Activated gamma-delta T cell (primary cell): ENCODE data around the gene ARHGAP24.
"Not testable (repeated sequence)": the region's sequence is repeated elsewhere in the genome, so short reads cannot be mapped to it uniquely, and the experiment has no call there.

ENCODE experiments used
- DNase-seq: peaks from one replicate; lab custom pipeline; 2025; lab: John Stamatoyannopoulos, UW

Gene ARHGAP24

DNA sequence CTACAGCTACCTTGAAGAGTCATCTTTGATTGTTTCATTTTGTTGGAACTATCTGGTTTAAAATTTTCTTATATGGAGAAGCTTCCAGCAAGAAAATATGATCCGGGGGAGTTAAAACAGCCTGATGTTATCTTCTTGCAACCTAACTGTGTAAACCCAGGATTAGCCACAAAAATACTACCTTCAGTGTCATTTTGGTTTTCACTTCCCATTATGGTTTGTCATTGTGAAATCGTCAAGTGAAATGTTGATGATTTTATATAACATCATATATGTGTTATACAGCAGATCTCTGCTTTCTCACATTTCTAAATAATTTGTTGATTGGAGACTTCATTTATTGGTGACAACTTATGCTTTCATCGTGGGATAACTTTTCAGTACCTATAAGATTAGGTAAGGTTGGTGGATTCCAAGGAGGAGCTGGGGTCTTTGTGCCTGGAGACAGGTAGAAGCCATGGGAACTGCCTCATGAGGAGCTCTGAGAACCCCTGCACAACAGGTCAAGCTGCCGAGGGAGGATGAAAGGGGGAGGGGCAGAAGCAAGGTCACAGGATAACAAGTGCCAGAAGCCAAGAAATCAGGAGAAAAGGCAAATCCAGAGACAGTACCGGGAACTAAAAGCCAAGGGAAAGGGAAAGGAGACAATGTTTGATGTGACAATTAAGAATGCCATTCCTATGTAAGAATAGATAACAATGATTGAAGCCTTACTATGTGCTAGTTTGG, 7.2 kb downstream of the ARHGAP24 start:
- no peak for DNase-seq

DNA sequence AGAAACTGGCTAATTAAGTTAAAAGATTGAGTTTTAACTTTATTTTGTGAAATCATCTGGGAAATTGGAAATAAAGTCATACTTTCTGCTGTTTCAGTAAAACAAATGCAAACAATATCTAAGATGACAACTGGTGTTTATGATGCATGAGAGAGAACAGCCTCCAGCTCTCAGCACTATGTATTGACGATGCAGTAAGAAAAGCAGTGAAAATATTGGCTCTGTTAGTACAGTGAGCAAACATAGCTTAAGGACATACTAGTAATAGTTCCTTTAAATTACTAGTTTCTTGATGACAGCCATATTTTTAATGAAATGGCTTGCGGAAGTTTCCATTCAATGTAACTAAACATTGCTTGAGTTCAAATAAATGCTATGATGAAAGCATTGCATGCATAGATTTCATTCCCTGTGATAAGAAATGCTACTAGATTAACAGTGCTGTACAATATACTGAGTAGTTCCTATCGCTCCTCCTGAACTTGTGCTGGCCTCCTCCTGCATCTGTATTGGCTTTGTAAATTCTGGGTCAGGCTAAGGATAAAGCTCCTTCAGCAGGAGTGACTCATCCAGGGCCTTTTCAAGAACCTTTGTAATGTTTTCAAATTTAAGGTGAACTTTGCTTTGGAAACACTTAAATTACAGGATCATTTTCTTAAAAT, 11.6 kb downstream of the ARHGAP24 start:
- DNase-seq: no peak

DNA sequence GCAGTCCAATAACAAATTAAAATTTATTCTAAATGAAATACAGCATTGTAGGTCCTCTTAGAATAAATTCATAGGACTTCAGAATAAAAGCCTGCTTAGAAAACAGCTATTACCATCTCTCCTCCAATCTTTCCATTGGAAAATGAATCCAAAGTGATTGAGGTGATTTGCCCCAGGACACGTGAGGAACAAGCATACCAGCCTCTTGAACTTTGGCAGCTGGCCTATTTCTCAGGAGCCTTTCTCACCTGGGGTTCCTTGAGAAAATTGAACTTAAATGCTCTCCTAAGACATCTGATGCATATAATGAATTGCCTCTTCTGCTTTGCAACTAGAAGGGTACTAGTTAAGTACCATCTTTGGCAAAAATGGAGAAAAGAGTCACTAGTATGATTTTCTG, 13.5 kb downstream of the ARHGAP24 start:
- DNase-seq: no peak

DNA sequence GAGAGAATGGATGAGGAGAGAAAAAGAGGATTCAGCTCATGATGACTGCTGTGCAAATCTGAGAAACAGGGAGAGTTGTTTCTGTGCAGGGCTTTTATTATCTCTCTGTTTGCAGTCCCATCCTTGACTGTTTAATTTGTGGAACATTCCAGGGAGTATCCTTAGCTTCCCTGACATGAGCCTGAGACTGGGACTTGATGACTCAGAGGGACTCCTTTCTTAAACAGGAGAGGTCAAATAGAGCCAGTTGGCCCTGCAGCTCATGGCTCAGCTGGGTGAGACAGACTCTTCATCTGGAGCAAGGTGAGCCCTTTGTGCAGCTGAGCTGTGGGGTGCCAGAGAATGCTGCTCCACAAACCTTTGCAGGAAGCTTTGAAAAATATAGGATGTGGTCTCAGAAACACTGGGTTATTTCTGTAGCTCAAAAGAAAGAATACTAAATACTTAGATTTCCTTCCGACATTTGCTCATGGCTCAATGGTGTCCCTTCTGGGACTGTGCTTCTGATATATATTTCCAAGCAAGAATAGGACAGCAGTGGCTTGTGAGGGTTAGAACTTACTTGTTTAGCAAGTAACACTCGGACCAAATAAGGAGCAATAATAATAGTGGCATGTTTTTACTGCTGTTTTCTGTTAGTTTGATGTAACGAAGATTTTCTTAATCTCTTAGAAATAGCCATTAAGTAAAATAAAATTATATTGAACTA, 14.5 kb downstream of the ARHGAP24 start:
- no peak for DNase-seq

DNA sequence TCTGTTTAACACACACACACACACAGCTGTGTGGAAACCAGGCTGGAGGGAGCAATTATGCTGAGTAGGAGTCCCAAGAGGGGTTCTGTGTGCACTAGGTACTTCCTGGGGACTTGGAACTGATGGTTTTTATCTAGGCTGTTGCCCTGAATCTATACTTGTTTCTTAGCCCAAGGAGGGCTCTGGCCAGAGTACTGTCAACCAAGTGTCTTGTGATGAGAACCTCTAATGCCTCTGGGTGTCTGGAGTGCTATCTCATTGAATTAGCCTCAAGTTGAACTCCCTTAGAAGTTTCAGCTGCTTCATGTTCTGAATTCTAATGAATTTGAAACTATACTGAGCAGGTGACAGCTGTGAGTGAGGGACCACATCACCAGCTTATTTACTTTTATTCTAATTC, 16.6 kb downstream of the ARHGAP24 start:
- DNase-seq: no peak

DNA sequence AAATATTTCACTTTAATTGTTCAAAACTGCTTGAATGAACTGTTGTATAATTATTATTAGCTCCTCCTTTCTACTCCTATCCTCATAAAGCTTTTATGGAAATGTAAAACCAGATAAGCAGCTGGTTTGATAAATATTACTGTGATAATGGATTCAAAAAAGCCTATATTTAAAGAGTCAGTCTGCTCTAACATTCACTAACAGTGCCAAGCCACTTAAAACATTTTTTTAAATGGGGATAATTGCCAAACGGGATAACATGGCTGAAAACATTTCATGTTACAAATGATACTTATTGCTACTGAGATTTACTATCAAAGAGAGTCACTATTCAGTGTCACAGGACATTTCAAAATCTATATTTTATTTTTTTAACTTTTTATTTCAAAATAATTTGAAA, 17.4 kb downstream of the ARHGAP24 start:
- DNase-seq: no peak

DNA sequence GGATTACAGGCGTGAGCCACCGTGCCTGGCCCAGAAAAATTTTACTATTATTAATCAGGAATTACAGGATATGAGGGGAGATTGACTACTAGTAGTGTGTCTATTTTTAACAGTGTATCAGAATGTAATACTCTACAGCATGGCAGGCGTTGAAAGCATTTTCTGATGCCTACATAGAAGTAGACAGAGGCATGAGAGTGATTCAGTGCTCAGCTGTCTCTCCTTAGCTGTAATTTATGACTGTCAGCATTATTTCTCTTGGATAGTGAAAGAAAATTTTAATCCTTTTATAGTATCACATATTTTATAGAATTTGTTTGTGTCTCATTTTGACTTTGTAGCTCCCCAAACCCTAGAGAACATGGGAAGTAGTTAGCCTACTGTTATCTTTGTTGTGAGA, 20.7 kb downstream of the ARHGAP24 start:
- no peak for DNase-seq

DNA sequence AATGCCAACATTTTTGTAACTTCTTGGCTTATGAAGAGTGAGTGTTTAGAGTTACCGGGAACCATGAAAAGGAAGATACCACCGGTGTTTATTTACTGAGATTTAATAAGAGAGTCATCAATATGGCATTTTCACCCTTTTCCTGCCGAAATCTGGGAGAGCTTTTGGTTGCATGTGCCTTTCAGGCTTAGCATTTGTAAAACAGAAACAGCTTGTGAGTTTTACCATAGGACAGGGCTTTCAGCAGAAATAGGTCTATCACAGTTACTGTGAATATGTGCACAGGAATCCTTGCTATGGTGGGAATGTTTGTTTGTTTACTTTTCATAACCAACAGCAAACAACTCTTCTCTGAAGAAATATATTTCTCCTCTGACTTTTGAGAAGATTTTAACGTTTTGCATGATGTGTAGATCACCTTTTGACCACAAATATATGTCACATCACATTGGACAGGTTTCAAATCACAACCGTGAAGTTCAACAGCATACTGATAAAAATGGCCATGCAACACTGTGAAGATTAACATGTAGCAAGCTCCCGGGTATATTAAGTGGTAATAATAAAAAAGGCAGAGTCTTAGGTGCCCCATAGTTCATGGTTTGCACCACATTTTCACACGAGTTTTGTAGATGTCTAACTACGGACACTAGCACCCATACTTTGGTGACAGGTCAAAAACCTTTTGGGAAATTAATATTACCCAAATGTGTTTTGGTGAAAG, 21.3 kb downstream of the ARHGAP24 start:
- no peak for DNase-seq

DNA sequence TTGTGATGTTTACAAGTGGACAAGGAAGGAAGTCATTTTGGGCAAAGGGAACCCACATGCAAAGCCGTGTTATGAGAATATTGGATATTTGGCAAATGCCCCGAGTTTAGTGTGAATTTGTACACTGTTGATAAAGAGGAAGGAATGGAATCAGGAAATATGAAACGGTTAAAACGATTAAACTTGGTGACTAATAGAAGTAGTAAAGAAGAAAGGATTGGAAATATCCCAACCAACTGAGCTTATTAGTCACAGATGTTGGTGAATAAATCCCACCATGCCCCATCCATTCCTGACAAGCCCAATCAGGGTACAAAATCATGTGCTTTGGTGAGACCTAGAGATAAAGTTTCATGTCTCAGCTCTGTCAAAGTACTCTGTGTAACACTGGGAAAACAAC, 22.0 kb downstream of the ARHGAP24 start:
- DNase-seq: no peak

DNA sequence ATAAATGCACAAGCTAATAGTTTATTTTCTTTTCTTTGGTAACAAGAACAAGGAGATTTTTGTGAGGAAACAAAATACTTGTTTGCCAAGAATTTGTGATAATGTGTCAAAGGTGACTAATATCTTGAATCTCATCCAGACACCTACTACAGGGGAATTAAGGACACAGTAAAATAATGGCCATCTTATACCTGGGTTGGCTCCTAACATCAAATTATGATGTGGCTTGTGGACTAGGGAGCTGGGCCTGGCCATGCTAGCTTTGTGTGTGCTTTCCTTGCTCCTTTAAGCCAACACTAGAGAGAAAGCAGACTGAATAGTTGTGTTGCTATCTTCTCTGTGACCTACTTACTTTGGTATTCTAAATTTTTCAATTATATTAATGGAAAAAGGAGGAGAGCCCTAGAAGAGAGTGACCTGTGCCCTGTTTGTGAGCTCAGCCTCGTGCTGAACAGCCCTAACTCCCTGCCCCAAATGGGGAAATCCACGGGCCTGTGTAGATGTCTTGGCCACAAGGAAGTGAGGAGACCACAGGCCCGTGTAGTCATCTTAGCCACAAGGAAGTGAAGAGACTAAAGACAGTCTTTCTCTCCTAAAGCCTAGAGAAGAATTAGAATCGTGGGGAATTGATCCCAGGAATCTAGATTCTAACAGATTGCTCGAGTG, 23.3 kb downstream of the ARHGAP24 start:
- no peak for DNase-seq

DNA sequence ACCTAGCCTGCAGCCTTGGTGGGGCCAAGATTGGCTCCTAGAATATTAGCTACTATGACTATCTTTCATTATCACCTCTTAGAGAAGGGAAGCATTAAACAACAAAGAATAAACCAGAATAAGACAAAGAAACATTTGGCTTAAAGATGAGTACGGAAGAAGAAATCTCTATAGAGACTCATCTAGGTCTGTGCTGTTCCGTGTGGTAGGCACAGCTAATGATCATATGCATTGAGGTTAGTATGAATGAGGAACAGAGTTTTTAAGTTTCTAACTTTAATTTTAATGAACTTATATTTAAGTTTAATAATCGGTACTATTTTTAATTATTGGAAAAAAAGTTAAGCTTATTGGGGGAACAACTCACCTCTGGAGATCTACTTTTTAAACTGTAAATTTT, 24.6 kb downstream of the ARHGAP24 start:
- DNase-seq: no peak

DNA sequence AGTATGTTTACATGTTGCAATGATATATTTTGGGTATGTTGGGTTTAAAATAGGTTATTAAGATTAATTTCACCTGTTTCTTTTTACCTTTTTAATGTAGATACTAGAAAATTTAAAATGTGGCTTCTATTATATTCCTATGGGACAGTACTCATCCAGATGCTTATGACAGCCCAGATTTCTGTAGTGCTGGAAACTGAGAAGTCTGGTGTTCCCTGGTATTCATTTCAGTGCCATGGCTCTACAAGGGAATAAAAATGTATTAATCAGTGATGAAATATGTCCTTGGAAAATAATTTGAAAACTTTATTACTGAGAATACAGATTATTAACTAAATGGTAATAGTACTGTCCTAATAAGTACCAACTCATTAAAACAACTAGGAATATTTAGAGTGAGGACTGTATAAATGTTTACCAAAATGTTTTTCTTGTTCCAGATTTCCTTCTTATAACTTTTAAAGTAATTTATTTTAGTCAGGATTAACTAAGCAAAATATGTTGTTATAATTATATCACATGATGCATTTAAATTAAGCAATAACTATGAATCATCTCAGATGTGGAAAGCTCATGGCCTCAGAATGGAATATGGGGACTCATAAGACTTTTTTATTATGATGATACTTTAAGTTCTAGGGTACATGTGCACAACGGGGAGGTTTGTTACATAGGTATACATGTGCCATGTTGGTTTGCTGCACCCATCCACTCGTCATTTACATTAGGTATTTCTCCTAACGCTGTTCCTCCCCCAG, 25.3 kb downstream of the ARHGAP24 start:
- DNase-seq: no peak

DNA sequence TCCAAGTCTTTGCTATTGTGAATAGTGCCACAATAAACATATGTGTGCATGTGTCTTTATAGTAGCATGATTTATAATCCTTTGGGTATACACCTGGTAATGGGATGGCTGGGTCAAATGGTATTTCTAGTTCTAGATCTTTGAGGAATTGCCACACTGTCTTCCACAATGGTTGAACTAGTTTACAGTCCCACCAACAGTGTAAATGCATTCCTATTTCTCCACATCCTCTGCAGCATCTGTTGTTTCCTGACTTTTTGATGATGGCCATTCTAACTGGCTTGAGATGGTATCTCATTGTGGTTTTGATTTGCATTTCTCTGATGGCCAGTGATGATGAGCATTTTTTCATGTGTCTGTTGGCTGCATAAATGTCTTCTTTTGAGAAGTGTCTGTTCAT, 26.2 kb downstream of the ARHGAP24 start:
- DNase-seq: not testable (repeated sequence)

DNA sequence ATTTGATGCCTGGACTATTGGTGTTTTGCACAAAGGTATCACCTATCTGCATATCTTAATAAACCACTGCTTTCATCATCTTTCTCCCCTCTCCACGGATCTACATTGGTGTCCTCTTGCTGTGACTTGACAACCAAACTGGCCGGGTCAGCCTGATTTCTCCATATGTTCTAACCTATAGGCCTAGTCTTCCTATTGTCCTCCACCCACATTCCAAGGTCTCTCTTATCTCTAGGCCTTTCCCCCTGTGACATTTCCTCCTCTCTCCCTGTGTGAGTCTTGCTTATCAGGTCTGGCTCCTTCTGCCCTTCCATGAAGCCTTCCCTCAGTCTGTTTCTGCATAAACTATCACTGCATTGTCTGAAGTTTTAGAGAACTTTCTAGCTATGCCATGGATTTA, 33.7 kb downstream of the ARHGAP24 start:
- DNase-seq: no peak

DNA sequence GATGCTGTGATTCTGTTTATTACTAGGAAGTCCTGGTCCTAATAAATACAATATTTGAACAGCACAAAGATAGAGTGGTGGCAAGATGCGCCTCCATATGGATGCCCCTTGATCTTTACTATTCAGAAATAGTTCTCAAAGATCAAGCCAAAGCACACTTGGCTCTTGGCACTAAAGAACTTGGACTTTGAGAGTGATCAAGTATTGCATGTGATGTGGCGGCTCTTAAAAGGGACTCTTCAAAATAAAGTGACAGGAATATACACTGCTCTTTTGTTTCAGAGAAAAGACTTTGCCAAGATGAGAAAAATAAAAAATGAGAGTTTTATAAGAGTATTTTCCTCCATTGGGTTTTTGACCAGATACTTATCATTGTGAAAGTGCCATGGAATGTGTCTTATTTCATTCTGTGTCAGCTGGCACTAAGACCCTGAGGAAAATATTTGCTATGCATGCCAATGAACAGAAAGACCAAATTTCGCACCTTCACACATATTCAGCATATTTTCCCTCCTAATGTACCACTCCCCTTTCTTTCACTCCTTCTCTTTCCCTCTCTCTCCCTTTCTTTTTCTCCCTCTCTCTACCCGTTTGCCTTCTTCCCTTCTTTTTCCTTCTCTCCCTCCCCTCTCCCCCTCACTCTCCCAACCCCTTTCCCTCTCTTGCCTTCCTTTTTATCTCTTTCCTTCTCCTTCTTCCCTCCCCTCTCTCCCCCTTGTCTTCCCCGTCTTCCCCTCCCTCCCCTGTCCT, 35.1 kb downstream of the ARHGAP24 start:
- DNase-seq: no peak

DNA sequence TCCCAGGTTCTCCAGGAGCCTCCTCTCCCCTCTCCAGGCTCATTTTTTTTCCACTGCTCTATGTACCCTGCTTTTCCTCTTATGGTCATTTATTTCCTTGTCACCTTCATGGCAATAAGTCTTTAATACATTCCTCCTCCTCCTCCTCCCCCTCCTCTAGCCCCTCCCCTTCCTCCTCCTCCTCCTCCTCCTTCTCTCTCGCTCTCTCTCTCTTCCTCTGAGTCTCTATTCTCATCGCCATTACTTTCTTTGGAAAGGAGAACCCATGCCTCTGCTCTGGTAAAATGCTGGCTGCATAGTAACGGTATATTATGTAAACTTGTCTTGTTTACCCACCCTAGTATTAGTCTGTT, 35.7 kb downstream of the ARHGAP24 start:
- no peak for DNase-seq

DNA sequence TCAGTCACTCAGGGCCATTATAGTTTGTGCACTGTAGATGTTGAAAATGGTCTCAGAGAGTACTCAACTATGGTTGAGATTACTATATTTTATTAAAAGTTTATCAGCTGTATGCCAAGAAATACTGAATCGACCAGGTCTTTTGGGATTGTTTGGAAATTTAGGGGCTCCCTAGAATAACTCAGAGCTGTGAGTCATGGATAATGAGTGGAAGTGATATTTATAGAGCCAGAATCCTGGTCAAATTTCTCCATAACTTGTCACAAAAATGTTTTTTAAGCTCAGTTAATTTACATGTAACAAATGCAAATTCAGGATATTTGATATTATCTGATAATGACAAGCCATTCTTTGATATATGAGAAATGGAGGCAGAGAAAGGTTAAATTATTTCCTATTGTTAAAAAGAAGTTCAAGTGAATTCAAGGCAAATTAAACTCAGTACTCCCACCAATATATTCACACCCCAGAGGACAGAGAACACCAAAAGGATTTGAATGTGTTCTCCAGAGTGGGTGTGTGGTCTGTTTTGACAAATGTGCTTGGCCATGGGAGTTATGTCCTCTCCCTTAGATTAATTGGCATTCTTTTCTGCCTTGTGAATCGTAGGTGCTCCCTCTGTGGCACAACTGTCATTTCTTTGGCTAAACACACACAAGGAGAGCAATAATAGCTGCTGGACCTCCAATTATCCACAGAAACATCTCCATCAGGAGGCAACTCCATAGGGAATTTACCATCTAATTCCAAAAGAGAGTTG, 37.7 kb downstream of the ARHGAP24 start:
- DNase-seq: no peak

DNA sequence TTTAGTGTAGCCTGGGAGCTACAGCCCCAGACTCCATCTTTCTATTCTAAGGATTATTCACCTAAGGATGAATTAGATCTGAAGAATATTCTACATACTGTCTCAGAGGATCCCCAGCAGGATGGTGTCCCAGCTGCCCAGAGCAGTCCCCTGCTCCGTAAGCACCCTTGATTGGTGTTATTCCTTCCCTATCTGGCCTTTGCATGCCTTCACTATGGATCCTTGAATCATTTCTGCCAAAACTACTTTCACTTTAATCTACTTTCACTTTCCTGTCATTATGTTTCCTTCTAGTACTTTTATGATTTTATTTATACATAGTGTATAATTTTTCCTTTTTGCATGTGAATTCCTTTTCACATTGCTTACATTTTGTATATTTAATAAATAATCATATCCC, 39.2 kb downstream of the ARHGAP24 start:
- DNase-seq: no peak

DNA sequence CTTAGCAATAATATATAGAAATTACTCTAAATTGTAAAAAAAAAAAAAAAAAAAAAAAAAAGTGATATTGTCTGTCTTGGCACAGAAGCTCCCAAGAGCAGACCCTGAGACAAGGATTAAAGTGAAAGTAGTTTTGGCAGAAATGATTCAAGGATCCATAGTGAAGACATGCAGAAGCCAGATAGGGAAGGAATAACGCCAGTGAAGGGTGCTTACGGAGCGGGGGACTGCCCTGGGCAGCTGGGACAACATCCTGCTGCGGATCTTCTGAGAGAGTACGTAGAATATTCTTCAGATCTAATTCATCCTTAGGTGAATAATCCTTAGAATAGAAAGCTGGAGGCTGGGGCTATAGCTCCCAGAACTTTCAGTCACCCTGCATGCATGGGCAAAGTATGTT, 39.8 kb downstream of the ARHGAP24 start:
- DNase-seq: no peak

DNA sequence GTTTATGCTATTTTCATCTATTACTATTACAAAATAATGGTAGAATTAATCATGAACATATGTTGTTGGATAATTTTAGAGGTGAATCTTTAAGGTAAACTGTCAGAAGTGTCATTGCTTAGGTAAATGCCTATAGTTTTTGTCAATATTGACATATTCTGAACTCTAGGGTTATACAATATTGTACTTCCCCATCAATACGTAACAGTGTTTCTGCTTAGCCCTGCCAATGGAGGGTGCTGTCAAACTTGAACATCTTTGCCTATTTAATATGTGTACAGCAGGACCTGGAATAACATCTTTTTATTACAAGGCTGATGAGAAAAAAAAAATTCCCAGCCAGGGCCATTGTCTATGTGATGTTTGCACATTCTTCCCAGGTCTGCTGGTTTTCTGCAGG, 40.8 kb downstream of the ARHGAP24 start:
- no peak for DNase-seq
